Activated gamma-delta T cell (primary cell): Measurements from ENCODE around the gene DIPK1C.

Source experiments
- DNase-seq: peaks from one replicate; lab custom pipeline; 2025; lab: John Stamatoyannopoulos, UW

The DIPK1C gene

GRCh38 chr18:74482697-74483096, 25.6 kb upstream of the DIPK1C start:
- no peak for DNase-seq

GRCh38 chr18:74480149-74480651, 23.1 kb upstream of the DIPK1C start:
- DNase-seq = no peak

GRCh38 chr18:74479486-74480148, 22.5 kb upstream of the DIPK1C start:
- DNase-seq = no peak

GRCh38 chr18:74478880-74479279, 21.8 kb upstream of the DIPK1C start:
- DNase-seq = no peak

GRCh38 chr18:74478316-74478715, 21.2 kb upstream of the DIPK1C start:
- DNase-seq = no peak

- no peak for DNase-seq
These were observed 20.7 kb upstream of the DIPK1C start for GRCh38 chr18:74477771-74478170.

- no peak for DNase-seq
These were observed 19.0 kb upstream of the DIPK1C start for GRCh38 chr18:74476140-74476539.

- DNase-seq = no peak
These were observed 17.0 kb upstream of the DIPK1C start for GRCh38 chr18:74473976-74474640.

- no peak for DNase-seq
These were observed 15.2 kb upstream of the DIPK1C start for GRCh38 chr18:74472312-74472711.

GRCh38 chr18:74468547-74469061, 11.5 kb upstream of the DIPK1C start:
- DNase-seq = no peak

- no peak for DNase-seq
These were observed 8.7 kb upstream of the DIPK1C start for GRCh38 chr18:74465775-74466174.

GRCh38 chr18:74463983-74464382, 6.9 kb upstream of the DIPK1C start:
- no peak for DNase-seq

GRCh38 chr18:74463254-74463653, 6.1 kb upstream of the DIPK1C start:
- DNase-seq = no peak

- no peak for DNase-seq
These were observed 3.7 kb upstream of the DIPK1C start for GRCh38 chr18:74460825-74461224.

- DNase-seq = no peak
These were observed 2.8 kb upstream of the DIPK1C start for GRCh38 chr18:74459889-74460288.

GRCh38 chr18:74457725-74458421, 765 bp upstream of the DIPK1C start:
- no peak for DNase-seq

GRCh38 chr18:74456349-74457042, 612 bp downstream of the DIPK1C start:
- DNase-seq = no peak

- no peak for DNase-seq
These were observed 1.1 kb downstream of the DIPK1C start for GRCh38 chr18:74456017-74456348.

GRCh38 chr18:74455386-74455785, 1.7 kb downstream of the DIPK1C start:
- DNase-seq = no peak

GRCh38 chr18:74454279-74454751, 2.8 kb downstream of the DIPK1C start:
- no peak for DNase-seq

GRCh38 chr18:74453642-74454198, 3.4 kb downstream of the DIPK1C start:
- no peak for DNase-seq
